Astrocyte of the spinal cord (primary cell): Measurements from ENCODE around the gene BUB1B.
"Not testable (repeated sequence)": the region's sequence is repeated elsewhere in the genome, so short reads cannot be mapped to it uniquely, and the experiment has no call there.

Experiments
- DNase-seq: peaks from one replicate; pipeline ENCODE4 v3.0.0; 2011; ENCODE audit warnings: low read depth, low spot score
- H3K4me3 ChIP-seq: 2 replicates; pipeline ENCODE4 v1.5.1; 2011; ENCODE audit warnings: low read depth, mild to moderate bottlenecking, low read length, moderate library complexity
- CTCF ChIP-seq: IDR thresholded peaks from 2 replicates; pipeline ENCODE4 v1.5.1; 2012; ENCODE audit warnings: low read depth, mild to moderate bottlenecking, low read length, inconsistent platforms
- in situ Hi-C: cut with HindIII; loops from 2 replicates; pipeline ENCODE4 v1.10.0; 2017; ENCODE audit warnings: low sequenced_read_pairs

BUB1B gene

GRCh38 chr15:40137303-40138200 is 23.3 kb upstream of the BUB1B start:
- H3K4me3 ChIP-seq, result no peak overlapping the region
- no peak for TF ChIP-seq CTCF
- in situ Hi-C loops, result no loop called here
- no peak for DNase-seq

DNA sequence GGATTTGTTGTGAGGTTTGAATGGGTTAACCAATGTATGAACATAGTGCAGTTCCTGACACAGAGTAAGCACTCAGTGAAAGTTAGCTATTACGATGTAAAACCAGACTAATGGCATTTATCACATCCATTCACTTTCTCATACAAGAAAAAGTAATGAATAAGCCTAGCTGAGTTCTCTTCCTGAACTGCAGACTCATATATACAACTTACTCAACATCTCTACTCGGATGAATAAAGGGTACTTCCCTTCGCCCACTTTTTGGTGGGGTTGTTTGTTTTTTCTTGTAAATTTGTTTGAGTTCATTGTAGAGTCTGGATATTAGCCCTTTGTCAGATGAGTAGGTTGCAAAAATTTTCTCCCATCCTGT is 22.7 kb upstream of the BUB1B start:
- DNase-seq, in situ Hi-C loops, H3K4me3 ChIP-seq: not testable (repeated sequence)

DNA sequence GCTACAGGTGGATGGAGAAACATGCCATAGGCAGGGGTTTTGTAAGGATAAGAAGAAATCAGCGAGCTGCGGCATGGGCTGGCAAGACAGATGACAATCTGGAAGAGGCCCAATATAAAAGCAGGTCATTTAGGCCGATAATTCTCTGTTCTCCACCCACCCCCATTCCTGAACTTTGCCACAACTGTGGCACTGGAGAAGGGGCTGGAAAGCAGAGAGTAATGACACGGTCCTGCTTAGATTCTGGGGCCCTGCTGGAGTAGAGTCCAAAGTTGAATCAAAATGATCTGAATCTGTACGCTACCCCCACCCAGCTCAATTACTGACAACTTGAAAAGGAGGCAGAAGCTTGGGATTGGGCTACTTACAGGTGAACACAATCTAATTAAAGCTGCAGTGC is 18.4 kb upstream of the BUB1B start:
- no peak for TF ChIP-seq CTCF
- in situ Hi-C loops, result no loop called here
- H3K4me3 ChIP-seq, result no peak overlapping the region
- DNase-seq, result no peak

GRCh38 chr15:40146037-40146436 is 14.8 kb upstream of the BUB1B start:
- TF ChIP-seq CTCF, result no peak
- DNase-seq, result peak; percentile 35
- in situ Hi-C loops, result no loop called here
- no peak overlapping the region for H3K4me3 ChIP-seq

DNA sequence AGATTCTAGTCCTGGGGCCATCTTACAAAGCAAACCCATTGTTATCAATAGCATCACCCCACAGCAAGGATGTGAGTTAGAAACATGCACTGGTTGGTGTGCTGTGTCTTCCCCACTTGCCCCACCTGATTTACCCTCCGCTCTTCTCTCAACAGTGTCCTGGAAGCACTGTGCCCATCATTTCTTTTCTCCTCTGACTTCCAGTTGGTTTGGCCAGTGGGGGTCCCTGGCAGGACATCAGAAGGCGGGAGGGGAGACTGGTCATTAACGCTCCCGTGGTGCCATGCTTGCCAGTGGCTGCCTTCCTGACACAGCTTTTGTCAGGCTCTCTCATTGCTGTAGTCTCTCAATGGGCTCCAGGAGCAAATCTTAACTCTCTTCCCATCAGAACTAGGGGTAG is 11.5 kb upstream of the BUB1B start:
- in situ Hi-C loops, result no loop called here
- no peak for DNase-seq
- TF ChIP-seq CTCF, result no peak
- H3K4me3 ChIP-seq, result no peak overlapping the region

GRCh38 chr15:40150163-40150925 is 10.5 kb upstream of the BUB1B start:
- DNase-seq, result peak; percentile 63
- no peak overlapping the region for H3K4me3 ChIP-seq
- in situ Hi-C loops, result no loop called here
- no peak for TF ChIP-seq CTCF

- no peak for TF ChIP-seq CTCF
- no peak for DNase-seq
- H3K4me3 ChIP-seq, result no peak overlapping the region
- in situ Hi-C loops, result no loop called here
Observed at GRCh38 chr15:40151499-40151898, 9.4 kb upstream of the BUB1B start.
